Prostate gland (tissue), 2 donors: ENCODE results near the gene SMAD7.

Experiments used
- POLR2A ChIP-seq: fragments of 450-650 bp; IDR thresholded peaks from one replicate; pipeline ENCODE4 v1.6.1; 2016; ENCODE audit warnings: antibody characterized with exemption, mild to moderate bottlenecking
- POLR2AphosphoS5 ChIP-seq: sonication (generic); formaldehyde crosslinking; IDR thresholded peaks from one replicate; pipeline ENCODE4 v1.6.1; 2017; ENCODE audit warnings: antibody characterized with exemption
- TF ChIP-seq, protein P1 (sequence below), 4 experiments: fragments of 200-600 bp in 2 of 4; fragments of 450-650 bp in 2 of 4; sonication (generic) in 2 of 4; IDR thresholded peaks; 1 replicate in 3 of 4; 2 replicates in 1 of 4; pipeline ENCODE4 v1.5.1; 2016 to 2019; ENCODE audit warnings: antibody characterized with exemption in 4 of 4, mild to moderate bottlenecking in 2 of 4, moderate library complexity in 2 of 4

DNA sequence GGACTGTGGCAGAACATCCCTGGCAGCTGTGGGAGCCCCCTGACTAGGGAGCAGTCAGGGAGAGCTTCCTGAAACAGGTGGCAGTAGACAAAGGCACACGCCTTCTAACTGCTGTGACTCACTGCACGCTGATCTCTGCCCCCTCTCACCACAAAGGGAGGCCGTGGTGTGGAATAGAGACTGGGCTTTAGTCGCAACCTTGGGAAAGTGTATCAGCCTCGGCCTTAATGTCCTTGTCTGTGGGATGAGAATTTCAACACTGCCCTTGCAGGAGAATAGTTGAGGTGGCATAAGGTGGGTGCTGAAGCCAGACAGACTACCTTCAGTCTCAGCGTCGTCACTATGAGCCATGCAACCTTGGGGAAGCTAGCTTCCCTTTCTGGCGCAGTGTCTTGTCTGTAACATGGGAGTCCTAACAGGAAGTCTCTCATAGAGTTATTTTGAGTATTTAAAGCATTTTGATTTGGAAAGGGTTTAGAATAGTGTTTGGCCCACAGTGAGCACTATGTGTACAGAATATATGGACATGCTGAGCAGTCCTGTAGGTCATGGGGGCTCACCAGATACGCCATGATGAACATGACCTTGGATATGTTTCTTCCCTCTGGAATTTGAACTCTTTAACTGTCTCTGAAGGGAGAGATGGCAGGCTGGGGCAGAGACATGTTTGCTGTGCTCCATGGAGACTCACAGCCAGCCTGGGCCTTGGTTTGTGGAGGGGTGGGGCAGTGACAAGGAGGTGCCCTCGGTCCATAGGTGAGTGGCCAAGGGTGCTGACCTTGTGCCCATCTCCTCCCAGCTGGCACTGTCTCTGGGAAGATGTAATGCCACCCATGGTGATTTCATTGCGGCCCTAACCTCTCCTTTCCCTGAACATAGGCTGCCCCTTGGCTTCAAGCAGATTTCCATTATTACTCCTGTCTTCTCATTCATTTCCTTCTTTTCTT lies 29.5 kb upstream of the SMAD7 start:
- TF ChIP-seq, protein P1, sequence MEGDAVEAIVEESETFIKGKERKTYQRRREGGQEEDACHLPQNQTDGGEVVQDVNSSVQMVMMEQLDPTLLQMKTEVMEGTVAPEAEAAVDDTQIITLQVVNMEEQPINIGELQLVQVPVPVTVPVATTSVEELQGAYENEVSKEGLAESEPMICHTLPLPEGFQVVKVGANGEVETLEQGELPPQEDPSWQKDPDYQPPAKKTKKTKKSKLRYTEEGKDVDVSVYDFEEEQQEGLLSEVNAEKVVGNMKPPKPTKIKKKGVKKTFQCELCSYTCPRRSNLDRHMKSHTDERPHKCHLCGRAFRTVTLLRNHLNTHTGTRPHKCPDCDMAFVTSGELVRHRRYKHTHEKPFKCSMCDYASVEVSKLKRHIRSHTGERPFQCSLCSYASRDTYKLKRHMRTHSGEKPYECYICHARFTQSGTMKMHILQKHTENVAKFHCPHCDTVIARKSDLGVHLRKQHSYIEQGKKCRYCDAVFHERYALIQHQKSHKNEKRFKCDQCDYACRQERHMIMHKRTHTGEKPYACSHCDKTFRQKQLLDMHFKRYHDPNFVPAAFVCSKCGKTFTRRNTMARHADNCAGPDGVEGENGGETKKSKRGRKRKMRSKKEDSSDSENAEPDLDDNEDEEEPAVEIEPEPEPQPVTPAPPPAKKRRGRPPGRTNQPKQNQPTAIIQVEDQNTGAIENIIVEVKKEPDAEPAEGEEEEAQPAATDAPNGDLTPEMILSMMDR (IDR thresholded peaks at IDR 0.05): no peak
- TF ChIP-seq POLR2A: no peak
- no peak for TF ChIP-seq POLR2AphosphoS5
